ENCODE results near the gene DEPP1. TPM values are rescaled to one million over a fixed set of nuclear protein-coding genes. Genes with fewer than 3 reads are reported as not detected.

Gene DEPP1
- total and polyA plus RNA-seq, 2 experiments from 2014 or later: 32.3 to 39.3 TPM

GRCh38 chr10:44969854-44970253 is 8.8 kb downstream of the DEPP1 start:
- Histone ChIP-seq H3K4me1 (ENCODE audit: low read depth) (peaks cover 31% of the 10 kb centered on the region), H3K36me3 (peaks cover 6% of the 10 kb centered on the region), H3K27ac (no peak overlapping the region), H3K9me3 (ENCODE audit: low read depth) (no peaks in the 10 kb centered on the region), H3K4me3 (no peak overlapping the region), H3K27me3 (no peaks in the 10 kb centered on the region)
- no peak for TF ChIP-seq CTCF (IDR thresholded peaks at IDR 0.05; ENCODE audit: low read depth, low read length)
- no peak for DNase-seq (ENCODE audit: low read depth in 1 of 2, low spot score in 1 of 2)

GRCh38 chr10:44968500-44969400 is 9.9 kb downstream of the DEPP1 start:
- DNase-seq (ENCODE audit: low read depth in 1 of 2, low spot score in 1 of 2): no peak
- Histone ChIP-seq H3K9me3 (ENCODE audit: low read depth) (no peaks in the 10 kb centered on the region), H3K4me1 (ENCODE audit: low read depth) (peaks cover 33% of the 10 kb centered on the region), H3K27me3 (no peaks in the 10 kb centered on the region), H3K4me3 (no peak overlapping the region), H3K36me3 (peaks cover 6% of the 10 kb centered on the region), H3K27ac (no peak overlapping the region)
- no peak for TF ChIP-seq CTCF (IDR thresholded peaks at IDR 0.05; ENCODE audit: low read depth, low read length)

- Histone ChIP-seq H3K27me3 (no peaks in the 10 kb centered on the region), H3K4me1 (ENCODE audit: low read depth) (peaks cover 35% of the 10 kb centered on the region), H3K4me3 (no peak overlapping the region), H3K9me3 (ENCODE audit: low read depth) (no peaks in the 10 kb centered on the region), H3K27ac (no peak overlapping the region), H3K36me3 (peaks cover 6% of the 10 kb centered on the region)
- peak in 1 of 2 donors; percentile 83 for DNase-seq (ENCODE audit: low read depth in 1 of 2, low spot score in 1 of 2)
- no peak for TF ChIP-seq CTCF (IDR thresholded peaks at IDR 0.05; ENCODE audit: low read depth, low read length)
Measured at GRCh38 chr10:44968091-44968490, 10.5 kb downstream of the DEPP1 start.

GRCh38 chr10:44967616-44968015 is 11.0 kb downstream of the DEPP1 start:
- no peak for TF ChIP-seq CTCF (IDR thresholded peaks at IDR 0.05; ENCODE audit: low read depth, low read length)
- peaks cover 6% of the 10 kb centered on the region for H3K36me3 ChIP-seq
- DNase-seq (ENCODE audit: low read depth in 1 of 2, low spot score in 1 of 2): no peak

GRCh38 chr10:44966816-44967509 is 11.6 kb downstream of the DEPP1 start:
- H3K4me1 ChIP-seq (ENCODE audit: low read depth): peaks cover 46% of the 10 kb centered on the region
- no peak overlapping the region for H3K27ac ChIP-seq
- no peak for DNase-seq (ENCODE audit: low read depth in 1 of 2, low spot score in 1 of 2)
- H3K9me3 ChIP-seq (ENCODE audit: low read depth): no peaks in the 10 kb centered on the region
- H3K27me3 ChIP-seq: no peaks in the 10 kb centered on the region
- peak; percentile 11 for TF ChIP-seq CTCF (IDR thresholded peaks at IDR 0.05; ENCODE audit: low read depth, low read length)
- peaks cover 4% of the 10 kb centered on the region for H3K36me3 ChIP-seq
- no peak overlapping the region for H3K4me3 ChIP-seq

More at GRCh38 chr10:44967616-44968015, 11.0 kb downstream of the DEPP1 start:
- Histone ChIP-seq H3K4me1 (ENCODE audit: low read depth) (peaks cover 40% of the 10 kb centered on the region), H3K9me3 (ENCODE audit: low read depth) (no peaks in the 10 kb centered on the region), H3K27ac (no peak overlapping the region), H3K4me3 (no peak overlapping the region), H3K27me3 (no peaks in the 10 kb centered on the region)
